HCT116 (cell line): ENCODE measurements around the gene TBXAS1. TPM values are rescaled to one million over a fixed set of nuclear protein-coding genes. Genes with fewer than 3 reads are reported as not detected.

Experiments
- ATAC-seq: fragments of 200-7000 bp; cut with Tn5 transposase; 2 replicates; pipeline ENCODE4 v1.9.1; 2020; ENCODE audit warnings: mild to moderate bottlenecking, moderate library complexity
- BruUV-seq: library from RNA; stranded (reverse); fragments of 400-500 nt; replicated peaks from 2 replicates; lab custom pipeline; 2021; lab: Mats Ljungman, UMichigan
- CTCF ChIA-PET: fragments of 300-600 bp; sonication (Branson Sonifier 250); formaldehyde crosslinking; loops from one replicate; lab custom pipeline; 2021; ENCODE audit warnings: antibody characterized with exemption; lab: Charles Lee
- POLR2A ChIA-PET: fragments of 300-600, 350-600 bp; sonication (Branson Sonifier 250); formaldehyde crosslinking; loops from one replicate; lab custom pipeline; 2021; ENCODE audit warnings: antibody characterized with exemption; lab: Charles Lee
- RAD21 ChIA-PET, 2 experiments: fragments of 300-600 bp; sonication (Branson Sonifier 250); formaldehyde crosslinking; loops; one replicate each; lab custom pipeline; 2023; ENCODE audit warnings: low total read pairs in 2 of 2; ENCODE audit not compliant: uncharacterized antibody in 2 of 2, unreplicated experiment in 2 of 2, low non-redundant PET in 1 of 2; lab: Charles Lee
- DNase-seq: peaks from one replicate; pipeline ENCODE4 v3.0.0-alpha.2; 2010; ENCODE audit warnings: low read depth, low spot score
- H2AFZ ChIP-seq: fragments of 200-600 bp; shearing (Covaris generic), sonication (generic); 2 replicates; pipeline ENCODE4 v1.6.1; 2017; ENCODE audit warnings: low read depth, mixed run types, mixed read lengths, antibody characterized with exemption, low read length; ENCODE audit not compliant: poor library complexity, severe bottlenecking
- H3K27ac ChIP-seq: 2 replicates; pipeline ENCODE4 v1.5.1; 2012; ENCODE audit warnings: low read depth, low read length
- H3K27me3 ChIP-seq: fragments of 200-600 bp; sonication (generic); 2 replicates; pipeline ENCODE4 v1.6.1; 2016; ENCODE audit warnings: mixed run types, low read length, mixed read lengths; ENCODE audit not compliant: insufficient read depth
- H3K36me3 ChIP-seq, 2 experiments: fragments of 200-500 bp in 1 of 2; fragments of 200-600 bp in 1 of 2; sonication (Bioruptor generic) in 1 of 2; sonication (generic) in 1 of 2; 2 replicates each; pipeline versions ENCODE4 v1.5.1 to v1.6.1; 2014 to 2016; ENCODE audit warnings: low read length in 2 of 2, inconsistent platforms in 1 of 2, mixed read lengths in 1 of 2, mixed run types in 1 of 2; ENCODE audit not compliant: insufficient read depth in 2 of 2, control insufficient read depth in 1 of 2
- H3K4me1 ChIP-seq, 2 experiments: fragments of 200-600 bp in 1 of 2; sonication (generic) in 1 of 2; 2 replicates each; pipeline versions ENCODE4 v1.5.1 to v1.6.1; 2012 to 2017; ENCODE audit warnings: low read length in 2 of 2, inconsistent platforms in 1 of 2, mild to moderate bottlenecking in 1 of 2, mixed read lengths in 1 of 2, mixed run types in 1 of 2, moderate library complexity in 1 of 2; ENCODE audit not compliant: insufficient read depth in 2 of 2, control insufficient read depth in 1 of 2
- H3K4me2 ChIP-seq: fragments of 200-600 bp; sonication (generic); 2 replicates; pipeline ENCODE4 v1.6.1; 2017; ENCODE audit warnings: mixed run types, low read length, mixed read lengths
- H3K4me3 ChIP-seq, 2 experiments: fragments of 200-600 bp in 1 of 2; sonication (generic) in 1 of 2; replicated peaks in 1 of 2; 2 replicates each; pipeline ENCODE4 v1.5.1; 2011 to 2016; ENCODE audit warnings: low read length in 2 of 2, control low read depth in 1 of 2, low read depth in 1 of 2, mild to moderate bottlenecking in 1 of 2, mixed read lengths in 1 of 2, mixed run types in 1 of 2
- H3K79me2 ChIP-seq: fragments of 200-600 bp; sonication (generic); 2 replicates; pipeline ENCODE4 v1.6.1; 2017; ENCODE audit warnings: mild to moderate bottlenecking, mixed run types, low read length, moderate library complexity, mixed read lengths; ENCODE audit not compliant: insufficient read depth
- H3K9ac ChIP-seq: fragments of 200-600 bp; sonication (generic); 2 replicates; pipeline ENCODE4 v1.6.1; 2016; ENCODE audit warnings: low read length, mixed read lengths
- H3K9me2 ChIP-seq: fragments of 200-600 bp; sonication (generic), shearing (Covaris generic); 2 replicates; pipeline ENCODE4 v1.6.1; 2017; ENCODE audit warnings: mixed run types, mild to moderate bottlenecking, moderate library complexity; ENCODE audit not compliant: insufficient read depth
- H3K9me3 ChIP-seq, 2 experiments: fragments of 200-500 bp in 1 of 2; fragments of 200-600 bp in 1 of 2; sonication (Bioruptor generic) in 1 of 2; sonication (generic) in 1 of 2; 2 replicates each; pipeline ENCODE4 v1.6.1; 2014 to 2017; ENCODE audit warnings: low read length in 2 of 2, mixed read lengths in 2 of 2, inconsistent platforms in 1 of 2, low read depth in 1 of 2, mild to moderate bottlenecking in 1 of 2, mixed run types in 1 of 2, moderate library complexity in 1 of 2; ENCODE audit not compliant: control insufficient read depth in 1 of 2, insufficient read depth in 1 of 2
- H4K20me1 ChIP-seq: fragments of 200-600 bp; sonication (generic), shearing (Covaris generic); 2 replicates; pipeline ENCODE4 v1.6.1; 2017; ENCODE audit warnings: mixed run types, mild to moderate bottlenecking, moderate library complexity; ENCODE audit not compliant: insufficient read depth
- EGR1 ChIP-seq: IDR thresholded peaks from 2 replicates; pipeline ENCODE4 v1.6.1; 2012; ENCODE audit warnings: low read depth
- ELF1 ChIP-seq: IDR thresholded peaks from 2 replicates; pipeline ENCODE4 v1.6.1; 2012; ENCODE audit warnings: low read depth, borderline replicate concordance
- EZH2 ChIP-seq: fragments of 200-600 bp; sonication (generic); IDR thresholded peaks from 2 replicates; pipeline ENCODE4 v1.6.1; 2017; ENCODE audit warnings: antibody characterized with exemption, mixed run types
- FOSL1 ChIP-seq: IDR thresholded peaks from 2 replicates; pipeline ENCODE4 v1.6.1; 2012; ENCODE audit warnings: low read depth
- JUND ChIP-seq: IDR thresholded peaks from 2 replicates; pipeline ENCODE4 v1.6.1; 2012
- POLR2AphosphoS5 ChIP-seq: IDR thresholded peaks from 2 replicates; pipeline ENCODE4 v1.6.1; 2011; ENCODE audit warnings: mild to moderate bottlenecking, low read depth, low read length, moderate library complexity
- RAD21 ChIP-seq: IDR thresholded peaks from 2 replicates; pipeline ENCODE4 v1.6.1; 2012; ENCODE audit warnings: low read depth, mild to moderate bottlenecking
- REST ChIP-seq: IDR thresholded peaks from 2 replicates; pipeline ENCODE4 v1.6.1; 2012; ENCODE audit warnings: low read depth
- TCF7L2 ChIP-seq: IDR thresholded peaks from 2 replicates; pipeline ENCODE4 v1.7.0; 2011; ENCODE audit warnings: borderline replicate concordance, inconsistent platforms; ENCODE audit not compliant: insufficient read depth, insufficient read length; ENCODE audit errors: extremely low read depth
- YY1 ChIP-seq: IDR thresholded peaks from 2 replicates; pipeline ENCODE4 v1.6.1; 2011; ENCODE audit warnings: low read length, low read depth, moderate library complexity, mild to moderate bottlenecking; ENCODE audit not compliant: insufficient replicate concordance; ENCODE audit errors: extremely low read depth
- ZFX ChIP-seq: fragments of 450-650 bp; IDR thresholded peaks from 2 replicates; pipeline ENCODE4 v1.6.1; 2017
- intact Hi-C: fragments of 100-400 bp; cut with micrococcal nuclease; formaldehyde crosslinking; loops from 2 replicates; pipeline ENCODE4 v1.10.0; 2022
- total RNA-seq: library from RNA; stranded (reverse); gene quantifications from one replicate; pipeline ENCODE4 v1.2.1, GENCODE V29; 2021; ENCODE audit not compliant: unreplicated experiment
- TF ChIP-seq, protein P1 (sequence below), 3 experiments: fragments of 200-600 bp in 1 of 3; sonication (generic) in 1 of 3; IDR thresholded peaks in 2 of 3; conservative IDR thresholded peaks in 1 of 3; 2 replicates each; pipeline ENCODE4 v1.5.1; 2012 to 2017; ENCODE audit warnings: low read depth in 2 of 3, low read length in 2 of 3, antibody characterized with exemption in 1 of 3, borderline replicate concordance in 1 of 3, control low read depth in 1 of 3, mild to moderate bottlenecking in 1 of 3, mixed read lengths in 1 of 3, mixed run types in 1 of 3, moderate library complexity in 1 of 3; ENCODE audit not compliant: insufficient read depth in 1 of 3
- TF ChIP-seq, protein P2 (sequence below): IDR thresholded peaks from 2 replicates; pipeline ENCODE4 v1.6.1; 2012
- TF ChIP-seq, protein P3 (sequence below): IDR thresholded peaks from 2 replicates; pipeline ENCODE4 v1.6.1; 2011; ENCODE audit warnings: mild to moderate bottlenecking, low read length, moderate library complexity; ENCODE audit not compliant: insufficient replicate concordance; ENCODE audit errors: extremely low read depth

Gene TBXAS1
- total RNA-seq, 1 experiment from 2014 or later = 1.4 TPM

GRCh38 chr7:140023728-140024127 lies 194.7 kb downstream of the TBXAS1 start:
- no peak overlapping the region for H3K27ac ChIP-seq
- no peaks in the 10 kb centered on the region for H3K79me2 ChIP-seq
- H3K4me1 ChIP-seq = no peaks in the 10 kb centered on the region
- ChIA-PET CTCF (no interaction called here), POLR2A (no interaction called here), RAD21 (no interaction called here)
- DNase-seq (no peak), ATAC-seq (no peak)
- H3K27me3 ChIP-seq = no peaks in the 10 kb centered on the region
- H3K9me2 ChIP-seq = no peaks in the 10 kb centered on the region
- H4K20me1 ChIP-seq = no peaks in the 10 kb centered on the region
- no peak overlapping the region for H3K4me2 ChIP-seq
- no peak overlapping the region for H3K4me3 ChIP-seq
- H3K36me3 ChIP-seq = no peaks in the 10 kb centered on the region
- BruUV-seq = no TSS peak
- intact Hi-C loops = no loop called here
- H2AFZ ChIP-seq = no peak overlapping the region
- H3K9ac ChIP-seq = no peak overlapping the region
- TF ChIP-seq POLR2AphosphoS5 = no peak
- TF ChIP-seq ZFX = no peak
- TF ChIP-seq YY1 = no peak
- no peak for TF ChIP-seq ELF1
- TF ChIP-seq REST = no peak
- TF ChIP-seq, protein P1, sequence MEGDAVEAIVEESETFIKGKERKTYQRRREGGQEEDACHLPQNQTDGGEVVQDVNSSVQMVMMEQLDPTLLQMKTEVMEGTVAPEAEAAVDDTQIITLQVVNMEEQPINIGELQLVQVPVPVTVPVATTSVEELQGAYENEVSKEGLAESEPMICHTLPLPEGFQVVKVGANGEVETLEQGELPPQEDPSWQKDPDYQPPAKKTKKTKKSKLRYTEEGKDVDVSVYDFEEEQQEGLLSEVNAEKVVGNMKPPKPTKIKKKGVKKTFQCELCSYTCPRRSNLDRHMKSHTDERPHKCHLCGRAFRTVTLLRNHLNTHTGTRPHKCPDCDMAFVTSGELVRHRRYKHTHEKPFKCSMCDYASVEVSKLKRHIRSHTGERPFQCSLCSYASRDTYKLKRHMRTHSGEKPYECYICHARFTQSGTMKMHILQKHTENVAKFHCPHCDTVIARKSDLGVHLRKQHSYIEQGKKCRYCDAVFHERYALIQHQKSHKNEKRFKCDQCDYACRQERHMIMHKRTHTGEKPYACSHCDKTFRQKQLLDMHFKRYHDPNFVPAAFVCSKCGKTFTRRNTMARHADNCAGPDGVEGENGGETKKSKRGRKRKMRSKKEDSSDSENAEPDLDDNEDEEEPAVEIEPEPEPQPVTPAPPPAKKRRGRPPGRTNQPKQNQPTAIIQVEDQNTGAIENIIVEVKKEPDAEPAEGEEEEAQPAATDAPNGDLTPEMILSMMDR (IDR thresholded peaks at IDR 0.05 in 2 of 3, conservative IDR thresholded peaks at IDR 0.05 in 1 of 3; ENCODE audit: borderline replicate concordance in 1 of 3, insufficient read depth in 1 of 3, low read depth in 2 of 3, low read length in 2 of 3) = no peak
- no peak for TF ChIP-seq FOSL1
- TF ChIP-seq RAD21 = no peak
- no peak for TF ChIP-seq EGR1
- no peak for TF ChIP-seq EZH2
- TF ChIP-seq TCF7L2 = no peak
- TF ChIP-seq, protein P2, sequence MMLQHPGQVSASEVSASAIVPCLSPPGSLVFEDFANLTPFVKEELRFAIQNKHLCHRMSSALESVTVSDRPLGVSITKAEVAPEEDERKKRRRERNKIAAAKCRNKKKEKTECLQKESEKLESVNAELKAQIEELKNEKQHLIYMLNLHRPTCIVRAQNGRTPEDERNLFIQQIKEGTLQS = no peak
- TF ChIP-seq, protein P3, sequence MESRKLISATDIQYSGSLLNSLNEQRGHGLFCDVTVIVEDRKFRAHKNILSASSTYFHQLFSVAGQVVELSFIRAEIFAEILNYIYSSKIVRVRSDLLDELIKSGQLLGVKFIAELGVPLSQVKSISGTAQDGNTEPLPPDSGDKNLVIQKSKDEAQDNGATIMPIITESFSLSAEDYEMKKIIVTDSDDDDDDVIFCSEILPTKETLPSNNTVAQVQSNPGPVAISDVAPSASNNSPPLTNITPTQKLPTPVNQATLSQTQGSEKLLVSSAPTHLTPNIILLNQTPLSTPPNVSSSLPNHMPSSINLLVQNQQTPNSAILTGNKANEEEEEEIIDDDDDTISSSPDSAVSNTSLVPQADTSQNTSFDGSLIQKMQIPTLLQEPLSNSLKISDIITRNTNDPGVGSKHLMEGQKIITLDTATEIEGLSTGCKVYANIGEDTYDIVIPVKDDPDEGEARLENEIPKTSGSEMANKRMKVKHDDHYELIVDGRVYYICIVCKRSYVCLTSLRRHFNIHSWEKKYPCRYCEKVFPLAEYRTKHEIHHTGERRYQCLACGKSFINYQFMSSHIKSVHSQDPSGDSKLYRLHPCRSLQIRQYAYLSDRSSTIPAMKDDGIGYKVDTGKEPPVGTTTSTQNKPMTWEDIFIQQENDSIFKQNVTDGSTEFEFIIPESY = no peak
- no peak for TF ChIP-seq JUND
- no peaks in the 10 kb centered on the region for H3K9me3 ChIP-seq
